H1 (cell line): ENCODE results near the gene EPHB6. TPM values are rescaled to one million over a fixed set of nuclear protein-coding genes. Genes with fewer than 3 reads are reported as not detected.

Source experiments
- CTCF ChIA-PET: fragments of 300-600 bp; sonication (Branson Sonifier 250); formaldehyde crosslinking; loops from one replicate; lab custom pipeline; 2021; ENCODE audit not compliant: partially characterized antibody; lab: Charles Lee
- POLR2A ChIA-PET: fragments of 300-600 bp; sonication (Branson Sonifier 250); formaldehyde crosslinking; loops from one replicate; lab custom pipeline; 2021; ENCODE audit warnings: inconsistent platforms; ENCODE audit not compliant: partially characterized antibody; lab: Charles Lee
- DNase-seq, 2 experiments: peaks; one replicate each; pipeline versions ENCODE4 v3.0.0 to v3.0.0-alpha.2; 2010 to 2022; ENCODE audit warnings: low spot score in 2 of 2, low read depth in 1 of 2, mixed read lengths in 1 of 2
- FAIRE-seq: peaks from 2 replicates; lab custom pipeline; 2011; peaks lifted over from hg19 to GRCh38; lab: Jason Lieb, UNC
- H2AFZ ChIP-seq: 2 replicates; pipeline ENCODE4 v1.8.1; 2012; ENCODE audit warnings: low read length, inconsistent platforms
- H2AK5ac ChIP-seq: 2 replicates; pipeline ENCODE4 v1.6.1; 2013; ENCODE audit warnings: low read depth, low read length
- H2BK120ac ChIP-seq: replicated peaks from 2 replicates; pipeline ENCODE3; 2013; ENCODE audit warnings: low read depth, low read length, inconsistent platforms
- H2BK12ac ChIP-seq: 2 replicates; pipeline ENCODE4 v1.6.1; 2013; ENCODE audit warnings: low read depth, low read length
- H2BK15ac ChIP-seq: 2 replicates; pipeline ENCODE4 v1.6.1; 2013; ENCODE audit warnings: low read length
- H2BK20ac ChIP-seq: 2 replicates; pipeline ENCODE4 v1.6.1; 2013; ENCODE audit warnings: low read length
- H2BK5ac ChIP-seq: 2 replicates; pipeline ENCODE4 v1.6.1; 2013; ENCODE audit warnings: low read depth, low read length
- H3K14ac ChIP-seq: 2 replicates; pipeline ENCODE4 v1.6.1; 2013; ENCODE audit warnings: inconsistent platforms; ENCODE audit not compliant: insufficient read length
- H3K18ac ChIP-seq: 2 replicates; pipeline ENCODE4 v1.6.1; 2013; ENCODE audit warnings: low read length; ENCODE audit errors: extremely low read depth
- H3K23ac ChIP-seq: 2 replicates; pipeline ENCODE4 v1.6.1; 2013; ENCODE audit warnings: inconsistent platforms; ENCODE audit not compliant: insufficient read length
- H3K23me2 ChIP-seq: 2 replicates; pipeline ENCODE4 v1.6.1; 2013; ENCODE audit warnings: low read depth, low read length
- H3K27ac ChIP-seq: 2 replicates; pipeline ENCODE4 v1.6.1; 2011; ENCODE audit warnings: low read depth, low read length, inconsistent platforms
- H3K27me3 ChIP-seq, 4 experiments: replicated peaks in 1 of 4; 1 replicate in 1 of 4; 2 replicates in 3 of 4; pipeline versions ENCODE4 v1.6.1 to v1.8.1; 2011 to 2013; ENCODE audit warnings: low read length in 3 of 4, mild to moderate bottlenecking in 3 of 4, inconsistent platforms in 2 of 4, mixed read lengths in 2 of 4, moderate library complexity in 1 of 4; ENCODE audit not compliant: control insufficient read depth in 3 of 4, insufficient read depth in 3 of 4; ENCODE audit errors: extremely low read depth in 1 of 4
- H3K36me3 ChIP-seq, 4 experiments: 2 replicates each; pipeline versions ENCODE4 v1.6.1 to v1.8.1; 2011 to 2013; ENCODE audit warnings: mild to moderate bottlenecking in 4 of 4, low read length in 3 of 4, moderate library complexity in 2 of 4, control low read depth in 1 of 4, inconsistent platforms in 1 of 4; ENCODE audit not compliant: insufficient read depth in 4 of 4, control insufficient read depth in 2 of 4
- H3K4ac ChIP-seq: replicated peaks from 2 replicates; pipeline ENCODE3; 2013; ENCODE audit warnings: low read length, low read depth, mixed read lengths, inconsistent platforms; ENCODE audit not compliant: insufficient read length
- H3K4me1 ChIP-seq, 4 experiments: replicated peaks in 1 of 4; 1 replicate in 1 of 4; 2 replicates in 3 of 4; pipeline versions ENCODE4 v1.6.1 to v1.8.1; 2011 to 2013; ENCODE audit warnings: low read length in 3 of 4, inconsistent platforms in 2 of 4, mixed read lengths in 1 of 4; ENCODE audit not compliant: insufficient read depth in 4 of 4, control insufficient read depth in 3 of 4
- H3K4me2 ChIP-seq, 2 experiments: 2 replicates each; pipeline versions ENCODE4 v1.6.1 to v1.8.1; 2011 to 2013; ENCODE audit warnings: low read depth in 2 of 2, low read length in 2 of 2, control low read depth in 1 of 2, inconsistent platforms in 1 of 2, mild to moderate bottlenecking in 1 of 2; ENCODE audit not compliant: insufficient read depth in 1 of 2
- H3K4me3 ChIP-seq, 4 experiments: fragments of 200-600, 300-600 bp in 1 of 4; sonication (generic), shearing (Covaris generic), sonication (Bioruptor Twin) in 1 of 4; 2 replicates each; pipeline versions ENCODE4 v1.5.1 to v1.8.1; 2011 to 2016; ENCODE audit warnings: low read length in 4 of 4, low read depth in 3 of 4, control low read depth in 2 of 4, inconsistent platforms in 2 of 4, mild to moderate bottlenecking in 2 of 4, mixed read lengths in 1 of 4, moderate library complexity in 1 of 4; ENCODE audit not compliant: insufficient read depth in 2 of 4; ENCODE audit errors: extremely low read depth in 1 of 4
- H3K56ac ChIP-seq: replicated peaks from 2 replicates; pipeline ENCODE3; 2013; ENCODE audit warnings: low read depth, mild to moderate bottlenecking, mixed read lengths, low read length, inconsistent platforms; ENCODE audit not compliant: insufficient read length
- H3K79me1 ChIP-seq: 2 replicates; pipeline ENCODE4 v1.6.1; 2013; ENCODE audit warnings: low read depth, low read length, control low read depth
- H3K79me2 ChIP-seq, 2 experiments: 2 replicates each; pipeline versions ENCODE4 v1.6.1 to v1.8.1; 2012 to 2013; ENCODE audit warnings: low read length in 2 of 2, mild to moderate bottlenecking in 2 of 2, inconsistent platforms in 1 of 2; ENCODE audit not compliant: insufficient read depth in 2 of 2, control insufficient read depth in 1 of 2
- H3K9ac ChIP-seq, 4 experiments: replicated peaks in 1 of 4; 1 replicate in 1 of 4; 2 replicates in 3 of 4; pipeline versions ENCODE4 v1.6.1 to v1.8.1; 2011 to 2013; ENCODE audit warnings: low read depth in 3 of 4, low read length in 3 of 4, control low read depth in 2 of 4, mild to moderate bottlenecking in 2 of 4, moderate library complexity in 2 of 4, inconsistent platforms in 1 of 4; ENCODE audit errors: extremely low read depth in 1 of 4
- H3K9me3 ChIP-seq, 2 experiments: 2 replicates each; pipeline versions ENCODE4 v1.6.1 to v1.8.1; 2012 to 2013; ENCODE audit warnings: mild to moderate bottlenecking in 2 of 2, moderate library complexity in 2 of 2, control low read depth in 1 of 2, inconsistent platforms in 1 of 2, low read depth in 1 of 2, low read length in 1 of 2, mixed read lengths in 1 of 2; ENCODE audit not compliant: insufficient read depth in 2 of 2
- H4K20me1 ChIP-seq, 2 experiments: replicated peaks in 1 of 2; 2 replicates each; pipeline versions ENCODE3 to v1.8.1; 2011 to 2013; ENCODE audit warnings: inconsistent platforms in 2 of 2, low read length in 2 of 2, mild to moderate bottlenecking in 1 of 2; ENCODE audit not compliant: insufficient read depth in 2 of 2, control insufficient read depth in 1 of 2
- H4K5ac ChIP-seq: 2 replicates; pipeline ENCODE4 v1.6.1; 2013; ENCODE audit warnings: low read length, low read depth, mixed read lengths, inconsistent platforms; ENCODE audit not compliant: insufficient read length
- H4K8ac ChIP-seq: 2 replicates; pipeline ENCODE4 v1.8.0; 2013; ENCODE audit warnings: mild to moderate bottlenecking, moderate library complexity, low read length, inconsistent platforms; ENCODE audit not compliant: insufficient read depth; ENCODE audit errors: extremely low read depth
- H4K91ac ChIP-seq: replicated peaks from 2 replicates; pipeline ENCODE3; 2013; ENCODE audit warnings: low read length, mixed read lengths, inconsistent platforms; ENCODE audit not compliant: insufficient read length
- BRCA1 ChIP-seq: IDR thresholded peaks from 2 replicates; pipeline ENCODE4 v1.6.1; 2012; ENCODE audit warnings: low read depth, low read length, improper control_type of control experiment
- CREB1 ChIP-seq: IDR thresholded peaks from 2 replicates; pipeline ENCODE4 v1.6.1; 2012; ENCODE audit warnings: inconsistent platforms
- GTF2F1 ChIP-seq: IDR thresholded peaks from 2 replicates; pipeline ENCODE4 v1.6.1; 2012; ENCODE audit warnings: low read depth, low read length, improper control_type of control experiment, borderline replicate concordance
- KDM4A ChIP-seq: IDR thresholded peaks from one replicate; pipeline ENCODE4 v1.7.1; 2012; ENCODE audit warnings: low read depth, mild to moderate bottlenecking, moderate library complexity, low read length, inconsistent platforms; ENCODE audit not compliant: severe bottlenecking
- MAFK ChIP-seq: IDR thresholded peaks from 2 replicates; pipeline ENCODE4 v1.6.1; 2012; ENCODE audit warnings: low read depth, mild to moderate bottlenecking, improper control_type of control experiment, low read length
- POLR2A ChIP-seq, 2 experiments: IDR thresholded peaks; 1 replicate in 1 of 2; 2 replicates in 1 of 2; pipeline ENCODE4 v1.6.1; 2011; ENCODE audit warnings: low read depth in 2 of 2, low read length in 2 of 2, mild to moderate bottlenecking in 2 of 2; ENCODE audit errors: control extremely low read depth in 1 of 2
- RNF2 ChIP-seq: fragments of 200-900, 300-1000 bp; sonication (generic); IDR thresholded peaks from 2 replicates; pipeline ENCODE4 v1.7.1; 2016; ENCODE audit warnings: borderline replicate concordance, low read depth, mild to moderate bottlenecking, antibody characterized with exemption, low read length; ENCODE audit not compliant: poor library complexity, severe bottlenecking; ENCODE audit errors: missing control alignments
- SIX5 ChIP-seq: IDR thresholded peaks from 2 replicates; pipeline ENCODE4 v1.6.1; 2011; ENCODE audit warnings: mild to moderate bottlenecking, low read depth, low read length
- SP1 ChIP-seq: IDR thresholded peaks from 2 replicates; pipeline ENCODE4 v1.6.1; 2011; ENCODE audit warnings: low read depth, low read length
- SP2 ChIP-seq: IDR thresholded peaks from 2 replicates; pipeline ENCODE4 v1.6.1; 2012; ENCODE audit warnings: mild to moderate bottlenecking, low read length, inconsistent platforms
- SUZ12 ChIP-seq: fragments of 200-600 bp; sonication (generic); IDR thresholded peaks from 2 replicates; pipeline ENCODE4 v1.6.1; 2012; ENCODE audit warnings: mild to moderate bottlenecking, inconsistent platforms, low read length, moderate library complexity, mixed read lengths
- TEAD4 ChIP-seq: IDR thresholded peaks from 2 replicates; pipeline ENCODE4 v1.6.1; 2012; ENCODE audit warnings: low read depth, low read length, inconsistent platforms, mixed read lengths
- WGBS, 2 experiments: shearing (Covaris generic) in 1 of 2; methylation state at CpG; one replicate each; pipeline versions ENCODE4 v1.1.6 to v1.1.7; 2013 to 2015; ENCODE audit warnings: low lambda C conversion rate in 2 of 2, mixed read lengths in 2 of 2, inconsistent platforms in 1 of 2, low coverage in 1 of 2, missing lambda C conversion rate in 1 of 2; ENCODE audit not compliant: insufficient replicate concordance in 2 of 2, insufficient coverage in 1 of 2, insufficient read length in 1 of 2; ENCODE audit errors: extremely low coverage in 1 of 2, missing lambda C conversion rate in 1 of 2; 5-methylcytosine and 5-hydroxymethylcytosine counted together
- polyA plus RNA-seq, 7 experiments: library from polyadenylated mRNA; depleted of rRNA in 3 of 7; stranded (reverse) in 5 of 7; unstranded in 2 of 7; fragments of >200 nt in 5 of 7; fragments of 200-250 nt in 2 of 7; gene quantifications; 1 replicate in 5 of 7; 2 replicates in 1 of 7; 4 replicates in 1 of 7; pipeline versions ENCODE4 v1.2.1 to v1.2.3, GENCODE V29; 2011 to 2013; ENCODE audit warnings: missing spikeins in 2 of 7, mixed read lengths in 2 of 7
- total RNA-seq: library from RNA; stranded (reverse); fragmentation: NEBNext Ultra II Directional; extraction: Animal tissue kit (Norgen Biotek cat#: 25700); gene quantifications from 2 replicates; pipeline ENCODE4 v1.2.1, GENCODE V29; 2021

EPHB6 gene
- total and polyA plus RNA-seq, 2 of the 8 experiments (the other 6 are each of a cell fraction or from before 2014, with no cell fraction given), result 19.7 TPM

- ChIA-PET CTCF (interaction anchor here (0.7 to 13.9 kb wide), 22 partner anchors 10 to 425 kb away, joined by 3 to 107 read pairs (median 8); partner anchors contain the start of gene EPHB6), POLR2A (no interaction called here)
- FAIRE-seq (no peak), DNase-seq (peak in 1 of 2 experiments; percentile 37)
- no peak overlapping the region for H3K4me2 ChIP-seq
- H3K4me1 ChIP-seq, result peaks cover 3 to 10% (median 9%) of the 10 kb centered on the region in 4 experiments; a peak in 6 of 7 replicates
- H2BK20ac ChIP-seq, result no peak overlapping the region
- 91% methylated on average over 12 of the region's 14 CpGs; no CpG with 5 or more reads in 1 of the 2 experiments for WGBS, 2 experiments
- no peak overlapping the region for H3K27ac ChIP-seq
- H4K5ac ChIP-seq, result no peak overlapping the region
- H2AFZ ChIP-seq, result no peak overlapping the region
- no peak overlapping the region for H2AK5ac ChIP-seq
- no peaks in the 10 kb centered on the region; the same call in 1 of the 2 replicates for H3K79me1 ChIP-seq
- no peak overlapping the region for H4K91ac ChIP-seq
- no peak overlapping the region for H3K56ac ChIP-seq
- no peak overlapping the region for H3K4me3 ChIP-seq
- H4K20me1 ChIP-seq, result no peaks in the 10 kb centered on the region
- H3K4ac ChIP-seq, result no peak overlapping the region
- 0 out of 2 replicates have a peak overlapping the region, but pooled peaks have one; percentile 35 for H4K8ac ChIP-seq
- no peak overlapping the region for H3K23ac ChIP-seq
- H3K27me3 ChIP-seq, result no peaks in the 10 kb centered on the region
- no peak overlapping the region for H2BK120ac ChIP-seq
- no peaks in the 10 kb centered on the region for H3K9me3 ChIP-seq
- peak overlapping the region; percentile 50; the same call in 1 of the 2 replicates for H2BK12ac ChIP-seq
- H3K14ac ChIP-seq, result no peak overlapping the region
- no peaks in the 10 kb centered on the region for H3K36me3 ChIP-seq
- no peak overlapping the region for H2BK5ac ChIP-seq
- H3K79me2 ChIP-seq, result no peaks in the 10 kb centered on the region
- no peak overlapping the region for H2BK15ac ChIP-seq
- H3K18ac ChIP-seq, result peak overlapping the region; percentile 71; the same call in 1 of the 2 replicates
- no peak overlapping the region for H3K9ac ChIP-seq
- no peaks in the 10 kb centered on the region; the same call in 1 of the 2 replicates for H3K23me2 ChIP-seq
- no peak for TF ChIP-seq GTF2F1
- no peak for TF ChIP-seq TEAD4
- TF ChIP-seq KDM4A, result no peak
- no peak for TF ChIP-seq RNF2
- no peak for TF ChIP-seq BRCA1
- TF ChIP-seq SP2, result no peak
- TF ChIP-seq MAFK, result no peak
- no peak for TF ChIP-seq CREB1
- no peak for TF ChIP-seq SIX5
- TF ChIP-seq SUZ12, result no peak
- no peak for TF ChIP-seq POLR2A (IDR thresholded peaks at IDR 0.05; ENCODE audit: control extremely low read depth in 1 of 2, low read depth in 2 of 2, low read length in 2 of 2)
- TF ChIP-seq SP1, result no peak
These were observed 10.3 kb downstream of the EPHB6 start for GRCh38 chr7:142864980-142865747.
